Activated CD8-positive, alpha-beta T cell treated with anti-CD3 and anti-CD28 coated beads for 36 hours (primary cell): Measurements from ENCODE around the gene C2orf49. TPM values are rescaled to one million over a fixed set of nuclear protein-coding genes. Genes with fewer than 3 reads are reported as not detected.
A peak's percentile ranks its signal among the peaks of the same experiment; 100 is the strongest.

Experiments
- ATAC-seq: fragments of 200-7000 bp; cut with Tn5 transposase; one replicate; pipeline ENCODE4 v1.10.0; 2021; ENCODE audit warnings: mild to moderate bottlenecking, moderate library complexity
- CTCF ChIA-PET: fragments of 350-600 bp; sonication (Branson Sonifier 250); formaldehyde crosslinking; loops from one replicate; lab custom pipeline; 2021; ENCODE audit warnings: antibody characterized with exemption; lab: Charles Lee
- POLR2A ChIA-PET: fragments of 350-600 bp; sonication (Branson Sonifier 250); formaldehyde crosslinking; loops from one replicate; lab custom pipeline; 2021; ENCODE audit warnings: antibody characterized with exemption; lab: Charles Lee
- DNase-seq: peaks from one replicate; pipeline ENCODE4 v3.0.0-alpha.2; 2020
- H3K27ac Mint-ChIP-seq: one replicate; pipeline ENCODE4 v1.8.0; 2021; ENCODE audit warnings: mild to moderate bottlenecking, mixed read lengths
- H3K27me3 Mint-ChIP-seq: one replicate; pipeline ENCODE4 v1.8.0; 2021; ENCODE audit warnings: mixed read lengths
- H3K36me3 Mint-ChIP-seq: one replicate; pipeline ENCODE4 v1.8.0; 2021; ENCODE audit warnings: low read depth, mixed read lengths
- H3K4me1 Mint-ChIP-seq: one replicate; pipeline ENCODE4 v1.8.0; 2021; ENCODE audit warnings: low read depth, mixed read lengths
- H3K4me3 Mint-ChIP-seq: one replicate; pipeline ENCODE4 v1.8.0; 2021; ENCODE audit warnings: mild to moderate bottlenecking, moderate library complexity, mixed read lengths
- H3K9me3 Mint-ChIP-seq: one replicate; pipeline ENCODE4 v1.8.0; 2021; ENCODE audit warnings: mixed read lengths
- intact Hi-C: fragments of 100-400 bp; cut with micrococcal nuclease; formaldehyde crosslinking; loops from one replicate; pipeline ENCODE4 v1.10.0; 2022
- total RNA-seq, 2 experiments: library from RNA; stranded (reverse); gene quantifications; one replicate each; pipeline ENCODE4 v1.2.3, GENCODE V29; 2021
- TF ChIP-seq, protein P1 (sequence below): fragments of 200-600 bp; IDR thresholded peaks from one replicate; pipeline ENCODE4 v1.8.0; 2022; ENCODE audit warnings: antibody characterized with exemption, mild to moderate bottlenecking

The C2orf49 gene
- total RNA-seq, 2 experiments from 2014 or later = 22.3 to 23.3 TPM

DNA sequence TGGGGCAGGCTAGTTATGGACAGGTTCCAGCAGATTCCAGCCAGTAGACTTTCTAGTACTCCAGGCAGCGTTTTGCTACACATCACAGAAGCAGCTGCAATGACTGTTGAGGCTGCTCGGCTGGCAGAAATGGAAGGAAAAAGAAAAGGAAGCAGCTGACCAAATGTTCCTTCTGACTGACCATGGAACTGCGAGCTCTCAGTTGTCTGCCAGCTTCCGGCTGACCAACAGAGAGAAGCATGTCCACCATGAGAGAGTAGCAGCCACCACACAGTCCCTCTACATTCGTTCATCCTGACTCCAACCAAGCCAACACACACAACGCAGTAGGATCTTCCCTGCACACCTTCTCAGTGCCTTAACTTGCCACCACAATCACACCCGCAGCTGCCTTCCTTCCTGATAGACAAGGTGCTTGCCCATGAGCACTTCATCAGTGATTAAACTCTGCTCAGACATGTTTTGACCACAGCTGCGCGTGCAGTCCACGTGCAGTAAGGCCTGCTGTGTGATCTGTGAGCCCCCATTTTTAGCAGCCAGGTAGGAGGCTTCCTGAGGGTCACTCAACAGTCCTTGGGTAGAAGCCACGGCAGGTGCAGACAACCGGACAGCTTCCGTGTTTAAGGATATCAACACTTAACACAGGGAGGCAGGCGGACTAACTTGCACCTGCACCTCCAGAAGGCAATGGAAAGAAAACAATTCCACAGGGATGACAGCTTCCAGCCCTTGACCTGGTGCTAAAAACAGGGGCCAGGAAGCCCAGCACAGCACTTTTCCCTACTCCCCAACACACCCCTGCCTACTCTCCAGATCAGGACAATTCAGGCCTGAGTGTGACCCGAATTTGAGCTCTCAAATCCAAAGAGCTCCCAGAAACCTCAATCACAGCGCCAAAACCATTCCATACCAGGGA is 8.8 kb upstream of the C2orf49 start:
- ChIA-PET CTCF (interaction anchor here (0.8 to 1.9 kb wide), 5 partner anchors 19 to 1254 kb away, joined by 3 to 4 read pairs (median 4); no protein-coding TSS in a partner anchor), POLR2A (interaction anchor here (0.5 to 2.4 kb wide), 5 partner anchors 9 to 418 kb away, joined by 3 to 14 read pairs (median 3); partner anchors contain the start of gene C2orf49)
- Mint-ChIP-seq H3K36me3 (peaks cover 16% of the 10 kb centered on the region), H3K9me3 (no peaks in the 10 kb centered on the region), H3K4me3 (peak overlapping the region; percentile 88), H3K27ac (peak overlapping the region; percentile 88), H3K4me1 (peaks cover 52% of the 10 kb centered on the region), H3K27me3 (no peaks in the 10 kb centered on the region)
- DNase-seq = peak; percentile 76
- TF ChIP-seq, protein P1, sequence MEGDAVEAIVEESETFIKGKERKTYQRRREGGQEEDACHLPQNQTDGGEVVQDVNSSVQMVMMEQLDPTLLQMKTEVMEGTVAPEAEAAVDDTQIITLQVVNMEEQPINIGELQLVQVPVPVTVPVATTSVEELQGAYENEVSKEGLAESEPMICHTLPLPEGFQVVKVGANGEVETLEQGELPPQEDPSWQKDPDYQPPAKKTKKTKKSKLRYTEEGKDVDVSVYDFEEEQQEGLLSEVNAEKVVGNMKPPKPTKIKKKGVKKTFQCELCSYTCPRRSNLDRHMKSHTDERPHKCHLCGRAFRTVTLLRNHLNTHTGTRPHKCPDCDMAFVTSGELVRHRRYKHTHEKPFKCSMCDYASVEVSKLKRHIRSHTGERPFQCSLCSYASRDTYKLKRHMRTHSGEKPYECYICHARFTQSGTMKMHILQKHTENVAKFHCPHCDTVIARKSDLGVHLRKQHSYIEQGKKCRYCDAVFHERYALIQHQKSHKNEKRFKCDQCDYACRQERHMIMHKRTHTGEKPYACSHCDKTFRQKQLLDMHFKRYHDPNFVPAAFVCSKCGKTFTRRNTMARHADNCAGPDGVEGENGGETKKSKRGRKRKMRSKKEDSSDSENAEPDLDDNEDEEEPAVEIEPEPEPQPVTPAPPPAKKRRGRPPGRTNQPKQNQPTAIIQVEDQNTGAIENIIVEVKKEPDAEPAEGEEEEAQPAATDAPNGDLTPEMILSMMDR = no peak
- intact Hi-C loops = no loop called here
- ATAC-seq = peak; percentile 29

DNA sequence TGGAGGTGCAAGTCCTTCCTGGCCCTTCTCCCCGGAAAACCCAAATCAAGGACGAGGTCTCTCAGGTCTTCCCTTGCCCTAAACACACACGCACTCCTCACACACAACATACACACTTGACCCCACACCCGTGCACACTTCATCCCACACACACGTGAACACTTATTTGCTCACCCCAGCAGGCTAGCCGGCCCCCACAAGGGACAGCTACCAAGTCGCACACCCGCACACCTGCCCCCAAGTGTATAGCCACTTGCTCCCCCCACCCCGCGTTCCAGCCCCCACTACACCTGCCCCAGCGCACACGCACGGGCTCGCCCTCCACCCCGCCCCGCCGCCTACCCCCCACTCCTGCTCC is 8.2 kb upstream of the C2orf49 start:
- ATAC-seq (peak; percentile 19), DNase-seq (peak; percentile 37)
- CTCF ChIA-PET = interaction anchor here (0.8 to 1.9 kb wide), 4 partner anchors 18 to 1253 kb away, joined by 3 to 4 read pairs (median 4); no protein-coding TSS in a partner anchor
- Mint-ChIP-seq H3K4me3 (peak overlapping the region; percentile 88), H3K27ac (peak overlapping the region; percentile 88), H3K27me3 (no peaks in the 10 kb centered on the region), H3K4me1 (peaks cover 46% of the 10 kb centered on the region), H3K36me3 (peaks cover 16% of the 10 kb centered on the region), H3K9me3 (no peaks in the 10 kb centered on the region)
- TF ChIP-seq, protein P1 = no peak
- intact Hi-C loops = no loop called here
- POLR2A ChIA-PET = interaction anchor here (0.5 to 2.4 kb wide), 6 partner anchors 8 to 417 kb away, joined by 3 to 14 read pairs (median 4); partner anchors contain the start of gene C2orf49

GRCh38 chr2:105329561-105330495 is 7.5 kb upstream of the C2orf49 start, which contains the start of gene TGFBRAP1:
TGFBRAP1 (minus strand) TSS chr2:105329735; CDS start chr2:105308301, 21,434 bp downstream.
- peak within 1 kb of the TSS; percentile 88 for H3K4me3 Mint-ChIP-seq
- ChIA-PET POLR2A (interaction anchor here (0.5 to 2.4 kb wide), 6 partner anchors 8 to 417 kb away, joined by 3 to 14 read pairs (median 4); partner anchors contain the start of gene C2orf49), CTCF (interaction anchor here (0.8 to 1.9 kb wide), 3 partner anchors 16 to 35 kb away, joined by 3 to 4 read pairs (median 3); no protein-coding TSS in a partner anchor)
- intact Hi-C loops = no loop called here
- ATAC-seq (peak; percentile 82), DNase-seq (peak; percentile 56)
- H3K4me1 Mint-ChIP-seq = peaks cover 39% of the 10 kb centered on the region
- H3K27me3 Mint-ChIP-seq = no peaks in the 10 kb centered on the region
- TF ChIP-seq, protein P1 = no peak
- H3K9me3 Mint-ChIP-seq = no peaks in the 10 kb centered on the region
- peaks cover 17% of the 10 kb centered on the region for H3K36me3 Mint-ChIP-seq
- peak within 1 kb of the TSS; percentile 97 for H3K27ac Mint-ChIP-seq

- Mint-ChIP-seq H3K4me3 (peak overlapping the region; percentile 82), H3K4me1 (peaks cover 36% of the 10 kb centered on the region), H3K36me3 (peaks cover 16% of the 10 kb centered on the region), H3K27me3 (no peaks in the 10 kb centered on the region), H3K9me3 (no peaks in the 10 kb centered on the region), H3K27ac (peak overlapping the region; percentile 97)
- TF ChIP-seq, protein P1 = no peak
- peak; percentile 24 for DNase-seq
- intact Hi-C loops = no loop called here
- CTCF ChIA-PET = interaction anchor here (0.7 to 1.3 kb wide), 2 partner anchors 15 to 38 kb away, joined by 3 read pairs; no protein-coding TSS in a partner anchor
- POLR2A ChIA-PET = interaction anchor here (1.3 kb wide), 1 partner anchor 9 kb away, joined by 3 read pairs; no protein-coding TSS in a partner anchor
- no peak for ATAC-seq
Observed at GRCh38 chr2:105330681-105331375, 6.5 kb upstream of the C2orf49 start.
